GM10266 (cell line): ENCODE data around the gene MAPKAP1.

Source experiments
- DNase-seq: peaks from one replicate; pipeline ENCODE4 v3.0.0; 2012; ENCODE audit errors: extremely low spot score
- TF ChIP-seq, protein P1 (sequence below): IDR thresholded peaks from 2 replicates; pipeline ENCODE4 v1.5.1; 2012; ENCODE audit warnings: mild to moderate bottlenecking, low read depth; ENCODE audit not compliant: control insufficient read depth, insufficient read depth; ENCODE audit errors: missing control alignments

Gene MAPKAP1

DNA sequence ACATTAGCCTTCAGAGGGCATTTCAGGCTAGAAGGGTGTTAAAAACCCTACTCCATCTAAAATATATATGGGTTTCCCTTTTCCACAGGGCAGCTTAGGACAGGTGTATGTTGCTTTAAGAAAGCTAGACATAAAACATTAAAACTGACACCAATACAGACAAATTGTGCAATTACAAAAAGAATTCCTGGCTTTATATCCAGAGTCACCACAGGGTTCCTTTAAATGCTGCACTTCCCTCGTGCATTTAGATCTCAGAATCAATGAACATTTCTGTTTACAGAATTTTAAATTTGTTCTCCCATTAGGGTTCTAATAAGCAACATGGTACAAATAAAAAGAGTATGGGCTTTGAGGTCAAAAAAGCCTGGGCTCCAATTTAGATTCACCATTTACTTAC lies 170.2 kb downstream of the MAPKAP1 start:
- DNase-seq: no peak
- TF ChIP-seq, protein P1, sequence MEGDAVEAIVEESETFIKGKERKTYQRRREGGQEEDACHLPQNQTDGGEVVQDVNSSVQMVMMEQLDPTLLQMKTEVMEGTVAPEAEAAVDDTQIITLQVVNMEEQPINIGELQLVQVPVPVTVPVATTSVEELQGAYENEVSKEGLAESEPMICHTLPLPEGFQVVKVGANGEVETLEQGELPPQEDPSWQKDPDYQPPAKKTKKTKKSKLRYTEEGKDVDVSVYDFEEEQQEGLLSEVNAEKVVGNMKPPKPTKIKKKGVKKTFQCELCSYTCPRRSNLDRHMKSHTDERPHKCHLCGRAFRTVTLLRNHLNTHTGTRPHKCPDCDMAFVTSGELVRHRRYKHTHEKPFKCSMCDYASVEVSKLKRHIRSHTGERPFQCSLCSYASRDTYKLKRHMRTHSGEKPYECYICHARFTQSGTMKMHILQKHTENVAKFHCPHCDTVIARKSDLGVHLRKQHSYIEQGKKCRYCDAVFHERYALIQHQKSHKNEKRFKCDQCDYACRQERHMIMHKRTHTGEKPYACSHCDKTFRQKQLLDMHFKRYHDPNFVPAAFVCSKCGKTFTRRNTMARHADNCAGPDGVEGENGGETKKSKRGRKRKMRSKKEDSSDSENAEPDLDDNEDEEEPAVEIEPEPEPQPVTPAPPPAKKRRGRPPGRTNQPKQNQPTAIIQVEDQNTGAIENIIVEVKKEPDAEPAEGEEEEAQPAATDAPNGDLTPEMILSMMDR: no peak

DNA sequence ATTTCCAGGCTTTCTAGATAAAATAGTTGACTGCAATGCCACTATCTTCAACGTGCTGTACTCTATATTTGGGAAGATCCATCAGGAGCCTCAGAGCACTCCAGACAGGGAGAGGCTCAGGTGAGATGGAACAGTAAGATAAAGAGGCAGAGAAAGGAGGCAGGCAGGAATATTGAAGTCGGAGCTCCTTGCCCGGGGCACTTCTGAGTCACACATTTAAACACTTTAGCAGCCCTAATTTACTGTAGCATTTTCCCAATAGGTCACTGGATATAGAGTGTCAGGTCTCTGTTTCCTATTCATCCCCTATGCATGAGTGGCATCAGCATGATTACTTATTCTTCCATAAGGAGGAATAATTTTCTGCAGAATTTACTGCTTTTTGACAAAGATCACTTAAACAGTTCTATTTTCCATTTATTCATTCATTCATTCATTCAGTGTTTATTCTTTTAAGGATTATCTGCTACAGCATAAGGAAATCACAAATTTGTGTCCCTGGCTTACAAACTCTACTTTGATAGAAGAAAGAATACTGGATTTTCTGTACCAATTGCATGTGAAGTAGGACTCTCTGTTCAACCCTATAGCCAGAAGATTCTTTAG lies 170.7 kb downstream of the MAPKAP1 start:
- TF ChIP-seq, protein P1: no peak
- DNase-seq: no peak

DNA sequence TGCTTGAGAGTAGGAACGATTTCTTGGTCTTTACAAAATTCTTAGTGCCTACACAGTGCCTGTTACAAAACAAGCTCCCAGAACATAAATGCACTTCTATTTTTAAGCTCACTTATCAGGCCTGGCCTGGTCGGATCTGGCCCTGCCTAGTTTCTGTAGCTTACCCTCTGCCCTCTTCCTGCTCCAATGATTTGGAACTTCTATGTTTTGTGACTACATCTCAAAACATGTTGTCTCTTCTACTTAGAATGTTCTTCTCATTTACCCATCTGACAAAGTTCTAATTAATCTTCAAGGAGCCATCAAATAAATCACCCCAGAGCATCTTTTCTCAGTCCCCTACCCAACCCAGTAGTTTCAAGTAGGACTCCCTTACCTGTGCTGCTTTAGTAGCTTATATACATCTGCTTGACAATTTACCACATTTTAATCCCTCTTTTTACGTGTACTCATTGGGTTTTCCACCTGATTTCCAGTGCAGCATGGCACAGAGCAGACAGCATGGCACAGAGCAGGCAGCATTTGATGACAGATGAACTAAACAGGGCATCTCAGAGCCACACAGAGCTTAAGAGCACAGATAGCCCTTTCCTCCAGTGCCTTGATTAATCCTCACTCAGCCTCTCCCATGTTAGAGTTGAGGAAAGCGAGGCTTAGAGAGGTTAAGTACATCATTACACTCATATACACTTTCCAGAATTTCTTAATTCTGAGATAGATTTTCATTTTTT lies 171.9 kb downstream of the MAPKAP1 start:
- no peak for DNase-seq
- TF ChIP-seq, protein P1: no peak

DNA sequence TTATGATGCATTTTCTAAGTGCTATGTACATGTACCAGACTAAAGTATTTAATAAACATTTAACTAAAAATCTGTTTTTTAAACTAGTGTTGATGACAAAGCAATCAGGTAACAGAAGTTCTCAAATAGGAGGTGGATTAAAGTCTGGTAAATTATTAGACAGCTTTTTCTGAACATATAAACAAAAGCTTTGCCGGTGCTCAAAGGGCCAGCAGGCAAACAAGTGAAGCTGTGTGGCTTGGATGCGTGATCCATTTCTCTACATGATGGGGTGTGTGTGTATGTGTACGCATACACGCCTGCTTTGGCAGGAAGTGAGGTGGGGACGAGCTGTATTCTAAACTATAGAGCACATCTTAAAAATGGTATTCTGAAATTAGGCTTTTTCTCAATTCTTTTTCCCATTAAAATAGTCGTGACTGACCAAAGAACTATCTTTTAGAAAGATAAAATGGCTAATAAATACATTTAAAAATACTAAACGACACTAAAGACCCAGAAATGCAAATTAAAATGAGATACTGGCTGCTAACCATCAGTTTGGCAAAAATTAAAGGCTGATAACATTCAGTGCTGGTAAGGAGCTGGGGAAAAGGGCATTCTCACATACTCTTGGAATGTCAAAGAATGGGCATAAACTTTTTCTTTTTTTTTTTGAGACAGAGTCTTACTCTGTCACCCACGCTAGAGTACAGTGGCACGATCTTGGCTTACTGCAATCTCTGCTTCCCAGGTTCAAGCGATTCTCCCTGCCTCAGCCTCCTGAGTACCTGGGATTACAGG lies 174.0 kb downstream of the MAPKAP1 start:
- no peak for DNase-seq
- TF ChIP-seq, protein P1: no peak

DNA sequence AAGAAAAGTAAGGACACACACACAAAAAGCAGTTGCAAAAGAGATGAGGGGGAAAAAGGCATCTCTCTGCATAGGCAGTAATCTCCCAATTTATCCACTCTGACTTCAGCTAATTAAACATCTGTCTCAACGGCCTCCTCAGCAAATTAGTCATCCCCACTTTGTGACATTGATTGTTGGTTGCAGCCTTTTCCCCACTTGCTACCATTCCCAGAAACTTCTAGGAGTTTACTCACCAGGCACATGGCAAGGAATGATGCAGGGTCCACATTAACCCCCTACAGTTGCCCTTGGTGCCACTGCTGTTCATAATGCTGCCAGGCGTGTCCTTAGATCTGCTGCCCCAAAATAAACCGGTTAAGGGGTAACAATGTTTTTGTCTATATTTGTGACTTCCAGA lies 174.6 kb downstream of the MAPKAP1 start:
- TF ChIP-seq, protein P1: no peak
- DNase-seq: no peak

DNA sequence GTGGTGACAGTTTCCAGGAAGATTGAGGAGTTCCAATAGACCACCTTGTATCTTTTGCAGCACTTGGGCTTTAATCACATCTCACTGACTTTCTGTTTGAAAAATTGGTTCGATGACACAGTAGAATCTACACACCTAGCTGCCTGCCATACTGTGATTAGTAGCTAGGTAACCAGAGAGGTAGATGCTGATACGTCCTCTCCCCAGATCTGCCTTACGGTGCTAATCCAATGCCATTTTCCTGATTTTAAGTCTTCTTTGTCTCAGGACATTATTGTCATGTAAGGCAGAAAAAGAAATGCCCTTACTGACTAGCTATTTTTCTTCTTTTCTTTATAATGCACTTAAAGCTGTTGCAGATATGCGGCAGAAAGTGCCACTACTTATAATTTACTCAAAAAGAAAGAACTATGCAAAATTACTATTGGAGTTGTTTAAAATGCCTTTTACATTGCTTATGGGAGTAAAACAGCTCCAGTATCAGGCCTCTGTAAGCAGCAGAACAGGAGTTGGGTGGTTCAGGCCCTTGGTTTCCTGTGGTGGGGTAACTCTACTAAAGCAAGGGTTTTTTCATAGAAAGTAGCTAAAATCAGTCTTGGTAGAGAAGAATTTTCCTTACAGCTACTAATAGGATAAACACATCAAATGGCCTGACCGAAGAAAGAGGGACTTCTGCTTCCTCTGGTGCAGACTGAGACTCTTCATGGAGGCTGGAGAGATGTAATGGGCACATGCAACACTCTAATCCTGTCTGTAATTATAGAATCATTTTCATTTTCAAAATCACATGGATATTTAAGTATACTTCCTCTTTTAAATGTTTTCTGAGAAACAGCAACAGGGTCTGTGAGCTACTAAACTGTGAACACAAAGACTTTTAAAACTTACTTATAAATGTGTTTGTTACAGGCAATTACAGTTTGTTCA lies 177.2 kb downstream of the MAPKAP1 start:
- TF ChIP-seq, protein P1: no peak
- DNase-seq: peak; percentile 24
